CD14-positive monocyte (primary cell): ENCODE data around the gene WDR86. TPM values are rescaled to one million over a fixed set of nuclear protein-coding genes. Genes with fewer than 3 reads are reported as not detected.

Source experiments
- DNase-seq, 3 donors: peaks; one replicate each; pipeline ENCODE4 v3.0.0-alpha.2; 2011 to 2022
- H2AFZ ChIP-seq: 2 replicates; pipeline ENCODE4 v1.6.0; 2012; ENCODE audit warnings: mild to moderate bottlenecking, low read depth, low read length, inconsistent platforms; ENCODE audit not compliant: insufficient read depth, poor library complexity, severe bottlenecking
- H3K27ac ChIP-seq, 2 donors: 1 replicate in 1 of 2; 2 replicates in 1 of 2; pipeline ENCODE4 v1.5.1; 2012 to 2013; ENCODE audit warnings: low read length in 2 of 2, control low read depth in 1 of 2, inconsistent platforms in 1 of 2, low read depth in 1 of 2, mild to moderate bottlenecking in 1 of 2
- H3K27me3 ChIP-seq, 2 donors: one replicate each; pipeline versions ENCODE4 v1.6.0 to v1.6.1; 2011 to 2013; ENCODE audit warnings: low read length in 2 of 2; ENCODE audit not compliant: control insufficient read depth in 2 of 2, insufficient read depth in 2 of 2
- H3K36me3 ChIP-seq, 2 donors: replicated peaks in 1 of 2; 1 replicate in 1 of 2; 2 replicates in 1 of 2; pipeline versions ENCODE4 v1.5.1 to v1.6.1; 2012 to 2013; ENCODE audit warnings: low read length in 2 of 2, control low read depth in 1 of 2, inconsistent platforms in 1 of 2, mild to moderate bottlenecking in 1 of 2; ENCODE audit not compliant: insufficient read depth in 2 of 2, control insufficient read depth in 1 of 2
- H3K4me1 ChIP-seq, 2 donors: 1 replicate in 1 of 2; 2 replicates in 1 of 2; pipeline versions ENCODE4 v1.5.1 to v1.6.1; 2012 to 2013; ENCODE audit warnings: low read length in 2 of 2, control low read depth in 1 of 2, inconsistent platforms in 1 of 2, mild to moderate bottlenecking in 1 of 2, moderate library complexity in 1 of 2; ENCODE audit not compliant: insufficient read depth in 2 of 2, control insufficient read depth in 1 of 2
- H3K4me2 ChIP-seq: replicated peaks from 2 replicates; pipeline ENCODE3; 2012; ENCODE audit warnings: low read length, moderate library complexity, mild to moderate bottlenecking; ENCODE audit not compliant: poor library complexity, severe bottlenecking; ENCODE audit errors: extremely low read depth
- H3K4me3 ChIP-seq, 3 experiments: fragments of 200-600 bp in 1 of 3; sonication (generic) in 1 of 3; replicated peaks in 1 of 3; 1 replicate in 2 of 3; 2 replicates in 1 of 3; pipeline ENCODE4 v1.5.1; 2011 to 2013; ENCODE audit warnings: low read length in 3 of 3, mild to moderate bottlenecking in 3 of 3, control low read depth in 2 of 3, low read depth in 2 of 3, inconsistent platforms in 1 of 3, moderate library complexity in 1 of 3
- H3K79me2 ChIP-seq: 2 replicates; pipeline ENCODE4 v1.6.0; 2012; ENCODE audit warnings: mild to moderate bottlenecking, control low read depth, inconsistent platforms, low read length, moderate library complexity; ENCODE audit not compliant: insufficient read depth
- H3K9ac ChIP-seq: 2 replicates; pipeline ENCODE4 v1.6.0; 2017; ENCODE audit warnings: low read length, mild to moderate bottlenecking; ENCODE audit not compliant: insufficient read depth, poor library complexity, severe bottlenecking
- H3K9me3 ChIP-seq, 2 donors: replicated peaks in 1 of 2; 1 replicate in 1 of 2; 2 replicates in 1 of 2; pipeline versions ENCODE4 v1.5.1 to v1.6.1; 2012 to 2013; ENCODE audit warnings: low read length in 2 of 2, control low read depth in 1 of 2; ENCODE audit not compliant: control insufficient read depth in 1 of 2, insufficient read depth in 1 of 2
- H4K20me1 ChIP-seq: 2 replicates; pipeline ENCODE4 v1.6.0; 2012; ENCODE audit warnings: mild to moderate bottlenecking, low read length, control low read depth, moderate library complexity; ENCODE audit not compliant: insufficient read depth
- H3K27ac Mint-ChIP-seq, 7 donors: one replicate each; pipeline ENCODE4 v1.8.0; 2020; ENCODE audit warnings: mild to moderate bottlenecking in 7 of 7, mixed read lengths in 7 of 7, moderate library complexity in 6 of 7, inconsistent platforms in 2 of 7
- H3K27me3 Mint-ChIP-seq, 3 donors: one replicate each; pipeline ENCODE4 v1.8.0; 2021 to 2022; ENCODE audit warnings: low read depth in 3 of 3, mild to moderate bottlenecking in 3 of 3, mixed read lengths in 3 of 3, moderate library complexity in 3 of 3, inconsistent platforms in 1 of 3
- H3K36me3 Mint-ChIP-seq, 2 donors: one replicate each; pipeline ENCODE4 v1.8.0; 2020; ENCODE audit warnings: mixed read lengths in 2 of 2, inconsistent platforms in 1 of 2, mild to moderate bottlenecking in 1 of 2
- H3K4me1 Mint-ChIP-seq: one replicate; pipeline ENCODE4 v1.8.0; 2020; ENCODE audit warnings: mild to moderate bottlenecking, mixed read lengths
- H3K4me3 Mint-ChIP-seq, 2 donors: one replicate each; pipeline ENCODE4 v1.8.0; 2020; ENCODE audit warnings: mild to moderate bottlenecking in 2 of 2, mixed read lengths in 2 of 2, moderate library complexity in 1 of 2
- H3K9me3 Mint-ChIP-seq, 7 donors: one replicate each; pipeline ENCODE4 v1.8.0; 2020 to 2022; ENCODE audit warnings: mixed read lengths in 7 of 7, mild to moderate bottlenecking in 6 of 7, moderate library complexity in 6 of 7, inconsistent platforms in 2 of 7
- WGBS: methylation state at CpG from one replicate; pipeline ENCODE4 v1.1.5; 2013; ENCODE audit warnings: missing lambda C conversion rate; ENCODE audit not compliant: insufficient coverage; 5-methylcytosine and 5-hydroxymethylcytosine counted together
- intact Hi-C, 2 donors: fragments of 100-400 bp; cut with micrococcal nuclease; formaldehyde crosslinking; loops; one replicate each; pipeline versions ENCODE4 v1.15.0 to v1.15.1; 2023
- polyA plus RNA-seq, 3 donors: library from polyadenylated mRNA; depleted of rRNA in 1 of 3; unstranded in 2 of 3; stranded (reverse) in 1 of 3; fragments of 300-500 nt in 2 of 3; fragments of >200 nt in 1 of 3; fragmentation: Illumina TruSeq in 2 of 3; gene quantifications; 1 replicate in 2 of 3; 2 replicates in 1 of 3; pipeline ENCODE4 v1.2.3, GENCODE V29; 2012 to 2021
- TF ChIP-seq, protein P1 (sequence below): fragments of 200-600 bp; IDR thresholded peaks from one replicate; pipeline ENCODE4 v1.8.0; 2022; ENCODE audit warnings: antibody characterized with exemption, mild to moderate bottlenecking

The WDR86 gene
- polyA plus RNA-seq, 3 donors = 0.11 to 0.30 (median 0.24) TPM

DNA sequence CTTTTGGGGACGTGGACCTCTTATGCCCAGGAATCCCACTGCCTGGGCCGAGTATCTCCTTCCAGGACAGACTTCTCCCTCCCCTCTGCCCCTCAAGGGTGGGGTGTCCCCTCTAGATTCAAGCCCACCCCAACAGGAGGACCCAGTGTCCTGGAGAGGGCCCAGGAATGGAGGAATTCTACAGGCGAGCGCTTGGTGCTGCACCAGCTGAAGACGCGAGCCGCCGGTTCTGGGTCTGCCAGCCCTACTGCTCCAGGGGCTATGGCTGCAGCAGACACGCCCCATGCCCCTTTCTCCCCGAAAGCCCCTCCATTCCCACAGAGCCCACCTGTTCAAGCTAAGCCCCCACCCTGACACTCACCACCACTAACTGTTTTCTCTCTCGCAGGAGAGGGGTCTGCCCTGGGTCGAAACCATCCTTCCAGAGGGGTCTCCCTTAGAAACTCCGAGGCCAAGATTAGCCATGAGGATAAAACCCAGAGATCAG, 21.5 kb upstream of the WDR86 start:
- Histone ChIP-seq H3K9ac (no peak overlapping the region), H3K27ac (no peak overlapping the region), H2AFZ (no peak overlapping the region), H3K9me3 (no peaks in the 10 kb centered on the region), H3K4me3 (no peak overlapping the region), H3K4me2 (no peak overlapping the region), H3K36me3 (no peaks in the 10 kb centered on the region), H4K20me1 (no peaks in the 10 kb centered on the region), H3K27me3 (no peaks in the 10 kb centered on the region), H3K4me1 (no peaks in the 10 kb centered on the region), H3K79me2 (no peaks in the 10 kb centered on the region)
- Mint-ChIP-seq H3K4me3 (no peak overlapping the region), H3K27ac (peak overlapping the region in 1 of 7 donors; percentile 69), H3K36me3 (no peaks in the 10 kb centered on the region), H3K27me3 (peaks cover 0 to 9% (median 4%) of the 10 kb centered on the region in 3 donors), H3K9me3 (peaks cover 0 to 4% (median 0%) of the 10 kb centered on the region in 7 donors), H3K4me1 (peaks cover 21% of the 10 kb centered on the region)
- no peak for DNase-seq
- WGBS = 96% methylated on average over 11 of the region's 13 CpGs
- TF ChIP-seq, protein P1, sequence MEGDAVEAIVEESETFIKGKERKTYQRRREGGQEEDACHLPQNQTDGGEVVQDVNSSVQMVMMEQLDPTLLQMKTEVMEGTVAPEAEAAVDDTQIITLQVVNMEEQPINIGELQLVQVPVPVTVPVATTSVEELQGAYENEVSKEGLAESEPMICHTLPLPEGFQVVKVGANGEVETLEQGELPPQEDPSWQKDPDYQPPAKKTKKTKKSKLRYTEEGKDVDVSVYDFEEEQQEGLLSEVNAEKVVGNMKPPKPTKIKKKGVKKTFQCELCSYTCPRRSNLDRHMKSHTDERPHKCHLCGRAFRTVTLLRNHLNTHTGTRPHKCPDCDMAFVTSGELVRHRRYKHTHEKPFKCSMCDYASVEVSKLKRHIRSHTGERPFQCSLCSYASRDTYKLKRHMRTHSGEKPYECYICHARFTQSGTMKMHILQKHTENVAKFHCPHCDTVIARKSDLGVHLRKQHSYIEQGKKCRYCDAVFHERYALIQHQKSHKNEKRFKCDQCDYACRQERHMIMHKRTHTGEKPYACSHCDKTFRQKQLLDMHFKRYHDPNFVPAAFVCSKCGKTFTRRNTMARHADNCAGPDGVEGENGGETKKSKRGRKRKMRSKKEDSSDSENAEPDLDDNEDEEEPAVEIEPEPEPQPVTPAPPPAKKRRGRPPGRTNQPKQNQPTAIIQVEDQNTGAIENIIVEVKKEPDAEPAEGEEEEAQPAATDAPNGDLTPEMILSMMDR = no peak
- intact Hi-C loops = no loop called here

DNA sequence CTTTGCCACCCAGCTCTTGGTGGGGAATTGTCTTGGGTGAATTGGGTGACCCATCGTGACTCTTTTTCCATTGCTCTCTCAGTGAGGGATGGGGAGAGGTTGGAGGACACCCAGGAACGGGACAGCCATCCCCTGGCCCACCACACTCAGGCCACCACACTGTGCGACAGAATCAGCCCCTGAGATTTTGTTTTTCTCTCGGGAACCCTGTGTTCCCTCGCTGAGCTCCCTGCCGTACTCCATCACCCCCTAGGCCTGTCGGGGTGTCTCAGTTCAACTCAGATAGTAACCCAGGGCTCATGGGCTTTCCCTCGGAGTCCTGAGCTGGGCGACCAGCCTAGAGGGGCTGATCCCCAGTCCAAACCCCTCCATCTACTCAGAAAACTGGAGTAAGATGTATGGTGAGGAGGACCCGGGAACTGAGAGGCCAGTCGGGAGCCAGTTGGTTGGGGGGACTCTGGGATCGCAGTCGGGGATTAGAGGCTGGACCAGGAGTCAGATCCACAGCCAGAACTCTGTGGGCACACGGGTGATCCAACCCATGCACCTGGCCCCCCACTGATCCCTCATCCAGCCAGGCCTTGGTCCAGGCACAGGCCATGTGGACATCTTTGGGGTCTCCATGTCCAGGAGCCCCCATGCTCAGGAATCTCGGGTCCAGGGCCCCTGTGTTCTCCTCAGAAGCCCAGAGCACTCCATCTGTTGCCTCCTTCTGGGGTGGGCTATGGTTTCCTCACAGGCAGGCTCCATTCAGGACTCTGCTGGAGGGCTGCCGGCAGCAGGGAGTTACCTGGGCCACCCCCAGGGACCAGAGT, 20.8 kb upstream of the WDR86 start:
- Mint-ChIP-seq H3K36me3 (no peaks in the 10 kb centered on the region), H3K4me1 (peaks cover 21% of the 10 kb centered on the region), H3K27ac (no peak overlapping the region), H3K4me3 (no peak overlapping the region), H3K9me3 (peaks cover 0 to 4% (median 0%) of the 10 kb centered on the region in 7 donors), H3K27me3 (peaks cover 0 to 7% (median 4%) of the 10 kb centered on the region in 3 donors)
- intact Hi-C loops = no loop called here
- TF ChIP-seq, protein P1 = no peak
- H3K36me3 ChIP-seq = no peaks in the 10 kb centered on the region
- H3K9ac ChIP-seq = no peak overlapping the region
- no peaks in the 10 kb centered on the region for H3K4me1 ChIP-seq
- H3K9me3 ChIP-seq = no peaks in the 10 kb centered on the region
- H3K79me2 ChIP-seq = no peaks in the 10 kb centered on the region
- no peak overlapping the region for H3K4me2 ChIP-seq
- peak overlapping the region; percentile 32 for H2AFZ ChIP-seq
- 99% methylated on average over 7 of the region's 16 CpGs for WGBS
- no peak overlapping the region for H3K27ac ChIP-seq
- H3K27me3 ChIP-seq = no peaks in the 10 kb centered on the region
- no peak overlapping the region for H3K4me3 ChIP-seq
- H4K20me1 ChIP-seq = no peaks in the 10 kb centered on the region
- DNase-seq = no peak
